Liver (tissue), 9 donors: ENCODE measurements around the gene STK39. TPM values are rescaled to one million over a fixed set of nuclear protein-coding genes. Genes with fewer than 3 reads are reported as not detected.

Experiments used
- DNase-seq: peaks from one replicate; pipeline ENCODE4 v3.0.0-alpha.2; 2017; ENCODE audit warnings: low spot score
- H3K27ac ChIP-seq, 2 donors: one replicate each; pipeline ENCODE4 v1.7.0; 2013; ENCODE audit warnings: inconsistent platforms in 2 of 2, low read length in 2 of 2, control low read depth in 1 of 2, low read depth in 1 of 2, mild to moderate bottlenecking in 1 of 2
- H3K27me3 ChIP-seq, 4 donors: one replicate each; pipeline versions ENCODE4 v1.6.1 to v1.7.0; 2013; ENCODE audit warnings: low read length in 3 of 4, inconsistent platforms in 1 of 4, mild to moderate bottlenecking in 1 of 4, moderate library complexity in 1 of 4; ENCODE audit not compliant: control insufficient read depth in 4 of 4, insufficient read depth in 4 of 4
- H3K36me3 ChIP-seq, 4 donors: one replicate each; pipeline versions ENCODE4 v1.6.1 to v1.7.0; 2013; ENCODE audit warnings: low read length in 3 of 4, mild to moderate bottlenecking in 3 of 4, low read depth in 1 of 4, moderate library complexity in 1 of 4; ENCODE audit not compliant: control insufficient read depth in 4 of 4, insufficient read depth in 3 of 4
- H3K4me1 ChIP-seq, 4 donors: one replicate each; pipeline versions ENCODE4 v1.6.1 to v1.7.0; 2013; ENCODE audit warnings: low read length in 3 of 4, mild to moderate bottlenecking in 3 of 4, moderate library complexity in 1 of 4; ENCODE audit not compliant: control insufficient read depth in 4 of 4, insufficient read depth in 4 of 4
- H3K4me3 ChIP-seq, 3 donors: one replicate each; pipeline versions ENCODE4 v1.6.1 to v1.7.0; 2013; ENCODE audit warnings: low read length in 3 of 3, control low read depth in 1 of 3, low read depth in 1 of 3, mild to moderate bottlenecking in 1 of 3
- H3K9ac ChIP-seq, 2 donors: one replicate each; pipeline ENCODE4 v1.7.0; 2013; ENCODE audit warnings: low read length in 2 of 2, mild to moderate bottlenecking in 2 of 2, moderate library complexity in 2 of 2, control low read depth in 1 of 2, low read depth in 1 of 2
- H3K9me3 ChIP-seq, 4 donors: one replicate each; pipeline versions ENCODE4 v1.6.1 to v1.7.0; 2013; ENCODE audit warnings: low read length in 3 of 4; ENCODE audit not compliant: control insufficient read depth in 4 of 4
- ATF3 ChIP-seq: IDR thresholded peaks from 2 replicates; pipeline ENCODE4 v1.6.1; 2016; ENCODE audit warnings: antibody characterized with exemption
- CTCF ChIP-seq: fragments of 150-350 bp; IDR thresholded peaks from 2 replicates; pipeline ENCODE4 v1.5.1; 2017; ENCODE audit warnings: improper control_type of control experiment, low read depth, low read length; ENCODE audit not compliant: missing input control
- EGR1 ChIP-seq, 2 donors: IDR thresholded peaks; 2 replicates each; pipeline ENCODE4 v1.6.1; 2016 to 2018; ENCODE audit warnings: antibody characterized with exemption in 2 of 2, low read depth in 2 of 2
- FOXA1 ChIP-seq: IDR thresholded peaks from 2 replicates; pipeline ENCODE4 v1.6.1; 2016; ENCODE audit warnings: antibody characterized with exemption
- FOXA2 ChIP-seq: IDR thresholded peaks from 2 replicates; pipeline ENCODE4 v1.6.1; 2016; ENCODE audit warnings: antibody characterized with exemption
- GABPA ChIP-seq, 2 donors: IDR thresholded peaks in 1 of 2; conservative IDR thresholded peaks in 1 of 2; 2 replicates each; pipeline ENCODE4 v1.6.1; 2016; ENCODE audit warnings: antibody characterized with exemption in 2 of 2, mild to moderate bottlenecking in 1 of 2, moderate library complexity in 1 of 2
- HNF4G ChIP-seq: IDR thresholded peaks from 2 replicates; pipeline ENCODE4 v1.6.1; 2016; ENCODE audit warnings: antibody characterized with exemption
- JUND ChIP-seq, 2 donors: IDR thresholded peaks; 2 replicates each; pipeline ENCODE4 v1.6.1; 2016; ENCODE audit warnings: antibody characterized with exemption in 2 of 2
- REST ChIP-seq: IDR thresholded peaks from 2 replicates; pipeline ENCODE4 v1.6.1; 2016; ENCODE audit warnings: antibody characterized with exemption, mild to moderate bottlenecking
- SP1 ChIP-seq: IDR thresholded peaks from 2 replicates; pipeline ENCODE4 v1.6.1; 2018; ENCODE audit warnings: antibody characterized with exemption, mild to moderate bottlenecking
- TAF1 ChIP-seq: conservative IDR thresholded peaks from 2 replicates; pipeline ENCODE4 v1.6.1; 2016; ENCODE audit warnings: antibody characterized with exemption, mild to moderate bottlenecking
- YY1 ChIP-seq: IDR thresholded peaks from 2 replicates; pipeline ENCODE4 v1.6.1; 2016; ENCODE audit warnings: antibody characterized with exemption, mild to moderate bottlenecking
- ZBTB33 ChIP-seq: IDR thresholded peaks from 2 replicates; pipeline ENCODE4 v1.6.1; 2016; ENCODE audit warnings: antibody characterized with exemption
- WGBS: extraction: QIAGEN DNeasy Blood & Tissue Kit; methylation state at CpG from one replicate; pipeline ENCODE4 v1.1.7; 2013; 5-methylcytosine and 5-hydroxymethylcytosine counted together
- polyA plus RNA-seq, 2 donors: library from polyadenylated mRNA; stranded (reverse) in 1 of 2; unstranded in 1 of 2; fragments of 200-250 nt in 1 of 2; fragments of >200 nt in 1 of 2; fragmentation: Nextera tagmentation in 1 of 2; extraction: Ambion mirVana in 1 of 2; gene quantifications; one replicate each; pipeline versions ENCODE4 v1.2.1 to v1.2.3, GENCODE V29; 2013 to 2015
- total RNA-seq, 2 donors: library from RNA; depleted of rRNA; stranded (reverse); fragments of >200 nt; gene quantifications; one replicate each; pipeline ENCODE4 v1.2.3, GENCODE V29; 2014
- donor health status: healthy.
- donor health status: healthy.
- donor health status: healthy.
- donor health status: healthy.
- donor health status: healthy.

Gene STK39
- total and polyA plus RNA-seq, 4 donors: 0.29 to 1.8 (median 0.73) TPM

GRCh38 chr2:167972020-167972419 is 275.4 kb downstream of the STK39 start (continued):
- TF ChIP-seq SP1 (no peak), JUND (IDR thresholded peaks at IDR 0.05) (no peak), TAF1 (no peak), REST (no peak), YY1 (no peak), HNF4G (no peak)

- no peak overlapping the region for H3K27ac ChIP-seq
Observed at GRCh38 chr2:167966937-167967913, 280.2 kb downstream of the STK39 start.

GRCh38 chr2:167965907-167966761 is 281.3 kb downstream of the STK39 start:
- H3K27ac ChIP-seq: no peak overlapping the region
- H3K9ac ChIP-seq: no peak overlapping the region
- no peak for DNase-seq
- no peaks in the 10 kb centered on the region for H3K36me3 ChIP-seq
- WGBS: 85% methylated on average over 5 of the region's 5 CpGs
- no peak for TF ChIP-seq FOXA1
- no peak for TF ChIP-seq ZBTB33
- TF ChIP-seq YY1: no peak
- no peak for TF ChIP-seq HNF4G
- TF ChIP-seq JUND (IDR thresholded peaks at IDR 0.05): no peak
- TF ChIP-seq FOXA2: no peak
- TF ChIP-seq GABPA (IDR thresholded peaks at IDR 0.05 in 1 of 2, conservative IDR thresholded peaks at IDR 0.05 in 1 of 2): no peak
- no peak for TF ChIP-seq ATF3
- no peak for TF ChIP-seq CTCF
- H3K9me3 ChIP-seq: no peaks in the 10 kb centered on the region
- H3K4me3 ChIP-seq: no peak overlapping the region
- no peaks in the 10 kb centered on the region for H3K4me1 ChIP-seq
- no peaks in the 10 kb centered on the region for H3K27me3 ChIP-seq

More at GRCh38 chr2:167966937-167967913, 280.2 kb downstream of the STK39 start:
- 81% methylated on average over 9 of the region's 9 CpGs for WGBS
- no peak for TF ChIP-seq EGR1 (IDR thresholded peaks at IDR 0.05; ENCODE audit: low read depth in 2 of 2)
- no peak for TF ChIP-seq CTCF
- TF ChIP-seq HNF4G: no peak
- no peak for TF ChIP-seq JUND (IDR thresholded peaks at IDR 0.05)
- no peak overlapping the region for H3K9ac ChIP-seq
- H3K27me3 ChIP-seq: no peaks in the 10 kb centered on the region
- no peak for DNase-seq
- H3K36me3 ChIP-seq: no peaks in the 10 kb centered on the region
- H3K4me3 ChIP-seq: no peak overlapping the region
- H3K4me1 ChIP-seq: no peaks in the 10 kb centered on the region
- H3K9me3 ChIP-seq: peaks cover 0 to 4% (median 0%) of the 10 kb centered on the region in 4 donors
